ENCODE results near the gene C2CD3. TPM values are rescaled to one million over a fixed set of nuclear protein-coding genes. Genes with fewer than 3 reads are reported as not detected.

Gene C2CD3
- total and polyA plus RNA-seq, 9 of the 15 experiments (the other 6 are each of a cell fraction or from before 2014, with no cell fraction given): 4.4 to 20.2 (median 15.4) TPM

DNA sequence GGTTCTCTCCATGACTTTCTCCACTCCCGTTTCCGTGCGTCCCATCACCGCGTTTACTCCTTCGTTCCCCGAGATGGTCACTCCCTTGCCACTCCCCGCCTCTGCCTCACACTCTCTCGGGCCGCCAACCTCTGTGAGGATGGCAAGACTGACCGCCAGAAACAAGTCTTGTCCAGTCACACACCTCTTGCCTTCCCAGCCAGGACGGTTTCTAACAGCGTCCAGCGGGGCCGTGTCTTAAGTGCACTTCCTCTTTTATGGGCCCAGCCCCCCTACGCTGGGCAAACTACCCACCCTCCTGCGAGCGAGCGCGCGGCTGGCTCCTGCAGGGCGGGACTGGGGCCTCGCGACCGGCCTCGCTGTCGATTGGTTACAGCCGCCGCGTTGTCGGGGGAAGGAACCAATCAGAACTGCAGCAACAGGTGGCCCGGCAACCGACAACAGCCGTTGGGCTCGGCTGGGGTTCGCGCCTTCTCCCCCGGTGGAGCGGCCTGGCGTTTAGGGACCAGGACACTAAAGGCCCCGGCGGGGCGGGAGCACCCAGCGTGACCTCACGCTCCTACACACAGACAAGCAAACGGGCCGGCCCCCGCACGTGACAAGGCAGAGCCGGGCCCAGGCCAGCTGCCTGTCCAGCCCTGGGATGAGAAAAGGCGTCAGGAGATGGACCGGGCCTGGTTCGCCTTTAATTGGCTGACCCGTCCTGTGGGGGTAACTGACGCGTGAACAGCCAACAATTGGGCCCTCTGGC is 187.6 kb downstream of the C2CD3 start (continued):
- TF ChIP-seq, protein P1, sequence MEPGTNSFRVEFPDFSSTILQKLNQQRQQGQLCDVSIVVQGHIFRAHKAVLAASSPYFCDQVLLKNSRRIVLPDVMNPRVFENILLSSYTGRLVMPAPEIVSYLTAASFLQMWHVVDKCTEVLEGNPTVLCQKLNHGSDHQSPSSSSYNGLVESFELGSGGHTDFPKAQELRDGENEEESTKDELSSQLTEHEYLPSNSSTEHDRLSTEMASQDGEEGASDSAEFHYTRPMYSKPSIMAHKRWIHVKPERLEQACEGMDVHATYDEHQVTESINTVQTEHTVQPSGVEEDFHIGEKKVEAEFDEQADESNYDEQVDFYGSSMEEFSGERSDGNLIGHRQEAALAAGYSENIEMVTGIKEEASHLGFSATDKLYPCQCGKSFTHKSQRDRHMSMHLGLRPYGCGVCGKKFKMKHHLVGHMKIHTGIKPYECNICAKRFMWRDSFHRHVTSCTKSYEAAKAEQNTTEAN (CRISPR knock-in tag; IDR thresholded peaks at IDR 0.05): no peak; the same call in 1 of the 2 replicates
- TF ChIP-seq TRIM24 (IDR thresholded peaks at IDR 0.05) (peak in 1 of 2 experiments; percentile 47; a peak in 1 of 4 replicates), MTA2 (IDR thresholded peaks at IDR 0.05; ENCODE audit: low read depth) (peak; percentile 4; the same call in 1 of the 2 replicates), POLR3G (IDR thresholded peaks at IDR 0.05; ENCODE audit: extremely low read depth, insufficient read length, insufficient replicate concordance) (no peak), LCOR (CRISPR knock-in tag; IDR thresholded peaks at IDR 0.05) (peak; percentile 96), HDAC1 (IDR thresholded peaks at IDR 0.05) (peak in 1 of 2 experiments; percentile 60; a peak in 2 of 4 replicates), ZBTB49 (CRISPR knock-in tag; IDR thresholded peaks at IDR 0.05; ENCODE audit: borderline replicate concordance) (peak; percentile 88; the same call in 1 of the 2 replicates), POLR2G (IDR thresholded peaks at IDR 0.05; ENCODE audit: low read depth, low read length) (peak; percentile 95), PKNOX1 (IDR thresholded peaks at IDR 0.05) (peak; percentile 79), CSDE1 (IDR thresholded peaks at IDR 0.05) (no peak), YBX1 (IDR thresholded peaks at IDR 0.05) (no peak), ELF4 (CRISPR knock-in tag; IDR thresholded peaks at IDR 0.05) (peak; percentile 86), PREB (CRISPR knock-in tag; IDR thresholded peaks at IDR 0.05) (no peak), SMARCA4 (IDR thresholded peaks at IDR 0.05) (peak; percentile 56)
- TF ChIP-seq, protein P2, sequence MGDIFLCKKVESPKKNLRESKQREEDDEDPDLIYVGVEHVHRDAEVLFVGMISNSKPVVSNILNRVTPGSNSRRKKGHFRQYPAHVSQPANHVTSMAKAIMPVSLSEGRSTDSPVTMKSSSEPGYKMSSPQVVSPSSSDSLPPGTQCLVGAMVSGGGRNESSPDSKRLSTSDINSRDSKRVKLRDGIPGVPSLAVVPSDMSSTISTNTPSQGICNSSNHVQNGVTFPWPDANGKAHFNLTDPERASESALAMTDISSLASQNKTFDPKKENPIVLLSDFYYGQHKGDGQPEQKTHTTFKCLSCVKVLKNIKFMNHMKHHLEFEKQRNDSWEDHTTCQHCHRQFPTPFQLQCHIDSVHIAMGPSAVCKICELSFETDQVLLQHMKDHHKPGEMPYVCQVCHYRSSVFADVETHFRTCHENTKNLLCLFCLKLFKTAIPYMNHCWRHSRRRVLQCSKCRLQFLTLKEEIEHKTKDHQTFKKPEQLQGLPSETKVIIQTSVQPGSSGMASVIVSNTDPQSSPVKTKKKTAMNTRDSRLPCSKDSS (IDR thresholded peaks at IDR 0.05; ENCODE audit: low read depth, partially characterized antibody): no peak
- TF ChIP-seq, protein P3, sequence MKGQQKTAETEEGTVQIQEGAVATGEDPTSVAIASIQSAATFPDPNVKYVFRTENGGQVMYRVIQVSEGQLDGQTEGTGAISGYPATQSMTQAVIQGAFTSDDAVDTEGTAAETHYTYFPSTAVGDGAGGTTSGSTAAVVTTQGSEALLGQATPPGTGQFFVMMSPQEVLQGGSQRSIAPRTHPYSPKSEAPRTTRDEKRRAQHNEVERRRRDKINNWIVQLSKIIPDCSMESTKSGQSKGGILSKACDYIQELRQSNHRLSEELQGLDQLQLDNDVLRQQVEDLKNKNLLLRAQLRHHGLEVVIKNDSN (CRISPR knock-in tag; IDR thresholded peaks at IDR 0.05): peak; percentile 99
- TF ChIP-seq, protein P4, sequence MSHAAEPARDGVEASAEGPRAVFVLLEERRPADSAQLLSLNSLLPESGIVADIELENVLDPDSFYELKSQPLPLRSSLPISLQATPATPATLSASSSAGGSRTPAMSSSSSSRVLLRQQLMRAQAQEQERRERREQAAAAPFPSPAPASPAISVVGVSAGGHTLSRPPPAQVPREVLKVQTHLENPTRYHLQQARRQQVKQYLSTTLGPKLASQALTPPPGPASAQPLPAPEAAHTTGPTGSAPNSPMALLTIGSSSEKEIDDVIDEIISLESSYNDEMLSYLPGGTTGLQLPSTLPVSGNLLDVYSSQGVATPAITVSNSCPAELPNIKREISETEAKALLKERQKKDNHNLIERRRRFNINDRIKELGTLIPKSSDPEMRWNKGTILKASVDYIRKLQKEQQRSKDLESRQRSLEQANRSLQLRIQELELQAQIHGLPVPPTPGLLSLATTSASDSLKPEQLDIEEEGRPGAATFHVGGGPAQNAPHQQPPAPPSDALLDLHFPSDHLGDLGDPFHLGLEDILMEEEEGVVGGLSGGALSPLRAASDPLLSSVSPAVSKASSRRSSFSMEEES (CRISPR knock-in tag; IDR thresholded peaks at IDR 0.05): peak; percentile 76
